ENCODE results near the gene FANCC.

FANCC gene

DNA sequence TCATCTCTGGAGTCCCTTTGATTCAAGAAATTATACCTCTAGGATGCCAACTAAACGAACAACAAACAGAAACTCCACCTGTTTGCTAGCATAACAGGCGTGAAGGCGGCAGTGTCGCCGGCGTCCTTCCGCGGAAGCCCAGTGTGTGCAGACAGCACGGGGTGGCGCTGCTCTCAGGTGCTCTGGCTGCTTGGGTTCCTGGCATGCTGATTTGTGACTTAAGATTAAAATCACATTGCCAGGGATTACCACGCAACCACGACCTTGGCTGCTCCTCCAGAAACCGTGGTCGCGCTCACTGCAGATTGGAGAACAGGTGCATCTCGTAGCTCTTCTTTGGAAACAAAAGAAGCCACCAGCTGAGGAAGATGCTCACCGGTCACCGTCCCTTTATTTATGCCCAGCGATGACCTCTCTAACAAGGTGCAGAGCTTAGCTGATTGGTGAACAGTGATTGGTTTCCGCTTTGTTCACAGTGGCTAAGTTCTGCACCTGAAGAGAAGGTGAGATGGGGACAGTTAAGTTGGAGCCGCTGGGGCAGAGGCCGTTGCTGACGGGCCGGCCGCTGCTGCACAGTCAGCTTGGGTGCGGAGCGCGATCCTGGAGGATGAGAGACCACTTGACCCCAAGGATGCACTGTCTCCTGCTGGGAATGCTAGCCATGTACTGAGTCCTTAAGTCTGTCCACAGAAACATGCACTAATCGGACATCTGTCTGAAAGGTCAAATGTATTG lies 232.3 kb downstream of the FANCC start:
- no peak for DNase-seq (ENCODE audit: low spot score)

DNA sequence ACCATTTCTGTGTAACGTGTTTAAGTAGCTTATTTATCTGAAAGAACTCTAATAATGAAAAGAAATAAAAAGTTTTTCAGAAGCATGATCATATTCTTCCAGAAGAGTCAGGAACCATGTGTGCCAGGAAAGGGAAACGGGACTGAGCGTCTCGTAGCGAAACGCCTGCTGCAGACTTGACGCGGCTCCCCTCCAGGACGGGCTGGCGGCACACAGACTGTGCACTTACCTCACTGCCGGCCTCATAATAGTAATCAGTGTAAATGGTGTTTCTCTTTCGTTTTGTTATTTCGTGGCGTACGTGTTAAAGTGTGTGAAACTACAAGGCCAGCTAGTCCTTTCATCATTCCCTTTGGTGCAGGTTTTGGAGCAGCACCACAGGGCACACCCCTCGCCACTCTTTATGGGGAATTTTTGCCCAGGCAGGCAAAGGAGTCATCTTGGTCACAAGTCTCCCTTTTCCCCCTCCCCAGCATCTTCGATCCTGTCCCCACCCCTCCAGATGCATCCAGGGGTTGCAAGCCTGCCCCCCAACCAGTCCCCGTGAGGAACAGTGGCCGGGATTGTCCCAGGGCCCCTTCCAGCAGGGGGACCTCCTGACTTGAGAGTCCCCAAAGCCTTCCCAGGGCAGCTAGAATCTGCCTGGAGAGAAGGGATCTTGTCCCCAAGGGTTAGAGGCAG lies 233.1 kb downstream of the FANCC start:
- DNase-seq (ENCODE audit: low spot score) = no peak

DNA sequence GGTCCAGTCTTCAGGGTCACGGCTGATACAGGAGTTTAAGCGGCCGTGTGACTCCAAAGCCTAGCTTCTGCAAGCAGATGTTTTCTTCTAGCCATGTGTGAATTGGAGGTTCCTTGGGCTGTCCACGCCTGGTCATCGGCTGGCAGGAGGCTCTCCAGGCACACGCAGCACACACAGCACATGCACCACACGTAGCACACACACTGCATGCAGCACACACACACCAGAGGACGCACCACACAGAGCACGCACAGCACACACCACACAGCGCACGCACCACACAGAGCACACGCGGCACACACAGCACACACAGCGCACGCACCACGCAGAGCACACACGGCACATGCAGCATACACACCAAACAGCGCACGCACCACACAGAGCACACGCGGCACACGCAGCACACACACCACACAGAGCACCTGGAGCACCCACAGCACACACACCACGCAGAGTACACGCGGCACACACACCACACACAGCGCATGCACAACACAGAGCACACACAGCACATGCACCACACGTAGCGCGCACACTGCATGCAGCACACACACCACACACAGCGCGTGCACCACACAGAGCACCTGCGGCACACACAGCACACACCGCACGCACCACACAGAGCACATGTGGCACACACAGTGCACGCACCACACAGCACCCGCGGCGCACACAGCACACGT lies 234.3 kb downstream of the FANCC start:
- no peak for DNase-seq (ENCODE audit: low spot score)

DNA sequence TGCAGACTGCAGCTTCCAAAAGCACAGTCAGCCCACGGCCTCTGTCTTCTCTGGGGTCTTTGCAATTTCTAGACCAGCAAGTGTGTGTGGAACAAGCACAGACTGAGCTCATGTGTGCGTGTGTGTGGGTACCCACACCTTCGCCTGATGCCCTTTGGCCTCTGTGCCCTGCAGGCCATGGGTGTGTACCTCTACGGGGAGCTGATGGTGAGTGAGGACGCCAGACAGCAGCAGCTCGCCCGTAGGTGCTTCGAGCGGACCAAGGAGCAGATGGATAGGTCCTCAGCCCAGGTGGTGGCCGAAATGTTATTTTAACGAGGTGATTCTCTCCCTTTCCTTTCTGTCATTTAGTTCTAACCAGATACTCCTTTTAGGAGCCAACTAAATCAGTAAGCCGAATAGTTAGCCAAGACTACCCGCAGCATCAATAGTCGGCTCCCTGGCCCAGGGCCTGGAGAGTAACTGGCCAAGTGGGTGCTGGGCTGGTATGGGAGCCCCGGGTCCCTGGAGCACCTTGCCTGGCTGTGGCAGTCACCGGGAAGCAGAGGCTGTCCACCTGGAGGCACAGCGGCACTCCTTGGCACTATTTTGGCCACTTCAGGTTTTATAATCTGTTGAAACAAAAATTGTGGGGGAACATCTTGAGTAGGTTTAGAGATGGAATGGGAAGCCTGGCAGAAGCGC lies 235.0 kb downstream of the FANCC start:
- no peak for DNase-seq (ENCODE audit: low spot score)

DNA sequence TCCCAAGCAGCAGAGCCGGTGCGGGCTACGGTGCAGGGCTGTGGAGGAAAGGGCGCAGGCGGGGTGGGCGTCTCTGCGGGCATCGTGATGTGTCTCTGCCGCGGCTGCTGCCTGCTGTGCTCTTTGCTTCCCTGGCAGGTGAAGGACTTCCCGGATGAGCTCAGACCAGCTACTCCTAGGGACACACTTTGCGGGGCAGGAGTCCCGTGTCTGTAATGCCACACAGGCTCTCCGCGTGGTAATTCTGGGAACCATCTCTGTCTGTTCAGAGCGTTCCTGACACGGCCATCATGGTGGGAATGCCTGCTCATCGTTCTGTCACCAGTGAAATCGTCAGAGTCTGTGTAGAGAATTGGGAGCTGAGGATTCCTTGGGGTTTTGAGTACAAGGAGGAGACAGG lies 235.5 kb downstream of the FANCC start:
- no peak for DNase-seq (ENCODE audit: low spot score)

DNA sequence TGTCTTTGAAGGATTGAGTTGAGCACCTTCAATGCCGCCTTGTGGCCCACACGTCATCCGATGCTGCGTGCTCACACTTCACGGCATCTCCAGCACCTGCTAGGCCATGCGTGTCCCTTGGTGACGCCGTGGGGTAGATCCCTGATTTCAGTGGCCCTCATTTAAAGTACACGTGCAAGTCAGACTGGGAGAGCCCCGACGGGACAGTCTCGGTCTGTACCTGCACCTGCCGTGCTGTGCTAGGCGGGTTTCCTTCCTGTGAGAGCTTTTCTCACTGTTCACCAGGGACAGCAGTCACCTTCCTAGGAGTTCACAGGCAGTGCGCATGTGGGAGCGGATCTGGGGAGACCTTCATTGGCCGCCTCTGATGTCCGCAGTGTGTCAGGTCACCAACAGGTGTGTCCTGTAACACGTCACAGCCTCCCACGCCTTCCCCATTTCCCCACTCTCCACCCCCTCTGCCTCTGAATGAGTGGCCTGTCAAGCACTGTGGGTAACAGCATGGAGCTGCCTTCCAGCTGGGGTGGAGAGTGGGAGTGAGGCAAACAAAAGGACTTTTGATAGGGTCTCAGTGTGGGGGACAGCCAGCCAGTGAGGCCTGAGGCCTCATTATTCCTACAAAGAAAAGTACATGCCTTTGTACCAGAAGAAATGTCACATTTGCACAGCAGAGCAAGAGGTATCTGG lies 236.4 kb downstream of the FANCC start:
- peak; percentile 69 for DNase-seq (ENCODE audit: low spot score)

DNA sequence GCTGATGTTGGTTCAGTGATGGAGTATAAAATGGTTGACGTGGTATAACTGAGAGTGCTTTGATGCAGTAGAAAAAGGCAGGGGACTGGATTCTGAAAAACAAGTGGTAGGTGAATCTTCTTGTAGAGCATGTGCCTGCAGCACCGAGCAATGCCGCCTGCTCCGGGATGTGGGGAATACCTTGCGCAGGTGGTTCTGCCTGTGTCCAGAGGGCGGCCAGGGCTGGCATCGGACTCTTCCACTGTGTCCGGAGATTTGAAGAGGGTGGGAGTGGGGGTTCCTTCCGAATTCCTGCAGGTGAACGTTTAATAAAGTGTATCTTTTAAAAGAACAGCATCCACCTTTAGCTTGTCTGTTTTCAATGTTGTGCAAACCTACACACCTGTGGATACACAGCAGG lies 238.0 kb downstream of the FANCC start:
- DNase-seq (ENCODE audit: low spot score) = no peak

DNA sequence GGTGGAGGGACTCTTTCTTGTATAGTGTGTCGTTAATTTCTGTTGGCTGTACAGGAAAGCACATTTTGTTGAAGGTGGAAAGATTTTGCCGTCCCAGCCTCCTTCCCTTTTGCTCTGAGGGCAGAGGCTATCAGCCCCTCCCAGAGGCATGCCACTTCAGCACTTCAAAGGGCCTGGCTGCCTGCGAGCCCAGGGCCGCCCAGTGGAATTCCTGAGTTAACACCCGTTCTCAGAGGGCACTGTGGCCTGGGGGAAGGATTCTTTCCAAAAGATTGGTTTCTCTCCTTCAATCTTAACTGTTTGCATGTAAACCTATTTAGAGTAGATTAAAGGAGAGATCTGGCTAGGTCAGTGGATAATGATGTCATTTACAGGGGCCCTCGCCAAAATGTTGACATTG lies 238.6 kb downstream of the FANCC start:
- peak; percentile 51 for DNase-seq (ENCODE audit: low spot score)

DNA sequence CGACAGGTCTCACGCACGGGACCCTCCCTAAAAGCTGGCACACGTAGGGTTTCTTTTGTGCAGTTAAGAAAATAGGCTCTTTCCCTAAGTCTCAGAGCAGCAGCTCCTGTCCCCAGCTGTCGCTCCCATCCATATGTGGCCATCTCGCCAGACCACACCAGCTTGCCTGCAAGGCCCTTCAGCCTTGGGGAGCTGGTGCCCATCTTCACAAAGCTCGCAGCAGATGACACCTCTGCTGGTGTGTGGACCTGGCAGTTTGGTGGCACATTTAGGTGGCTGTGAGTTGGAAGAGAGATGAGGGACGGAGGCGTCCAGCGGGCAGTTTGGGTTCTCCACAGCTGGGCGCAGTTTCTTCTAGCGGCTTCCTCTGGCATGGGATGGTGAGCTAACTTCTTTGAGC lies 239.0 kb downstream of the FANCC start:
- DNase-seq (ENCODE audit: low spot score) = no peak

DNA sequence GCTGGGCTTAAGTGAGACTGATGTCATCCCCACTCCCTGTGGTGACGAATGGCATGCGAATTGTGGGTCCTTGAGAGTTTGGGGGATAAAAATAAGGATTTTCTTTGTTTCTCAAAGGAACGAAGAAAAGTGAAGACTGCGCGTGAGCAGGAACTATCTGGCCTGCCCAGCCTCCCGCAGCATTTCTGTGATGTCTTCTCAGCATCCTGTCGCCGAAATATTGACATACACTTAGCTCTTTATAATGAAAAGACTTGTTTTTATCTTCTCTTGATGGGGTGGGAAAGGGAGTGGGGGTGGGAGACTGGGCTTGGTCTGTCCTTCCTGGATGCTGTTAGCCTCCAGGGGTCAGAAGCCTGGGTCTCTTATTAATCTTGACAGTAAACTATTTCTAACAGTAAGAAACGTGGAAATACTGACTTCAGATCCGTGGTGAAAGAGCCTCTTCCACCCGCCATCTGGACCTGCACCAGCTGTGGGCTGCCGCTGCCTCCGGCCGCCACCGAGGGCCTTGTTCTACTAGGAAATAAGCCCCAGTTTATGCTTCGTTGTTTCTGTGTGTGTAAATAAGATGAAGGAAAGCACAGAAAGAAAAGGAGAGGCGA lies 239.6 kb downstream of the FANCC start:
- no peak for DNase-seq (ENCODE audit: low spot score)

DNA sequence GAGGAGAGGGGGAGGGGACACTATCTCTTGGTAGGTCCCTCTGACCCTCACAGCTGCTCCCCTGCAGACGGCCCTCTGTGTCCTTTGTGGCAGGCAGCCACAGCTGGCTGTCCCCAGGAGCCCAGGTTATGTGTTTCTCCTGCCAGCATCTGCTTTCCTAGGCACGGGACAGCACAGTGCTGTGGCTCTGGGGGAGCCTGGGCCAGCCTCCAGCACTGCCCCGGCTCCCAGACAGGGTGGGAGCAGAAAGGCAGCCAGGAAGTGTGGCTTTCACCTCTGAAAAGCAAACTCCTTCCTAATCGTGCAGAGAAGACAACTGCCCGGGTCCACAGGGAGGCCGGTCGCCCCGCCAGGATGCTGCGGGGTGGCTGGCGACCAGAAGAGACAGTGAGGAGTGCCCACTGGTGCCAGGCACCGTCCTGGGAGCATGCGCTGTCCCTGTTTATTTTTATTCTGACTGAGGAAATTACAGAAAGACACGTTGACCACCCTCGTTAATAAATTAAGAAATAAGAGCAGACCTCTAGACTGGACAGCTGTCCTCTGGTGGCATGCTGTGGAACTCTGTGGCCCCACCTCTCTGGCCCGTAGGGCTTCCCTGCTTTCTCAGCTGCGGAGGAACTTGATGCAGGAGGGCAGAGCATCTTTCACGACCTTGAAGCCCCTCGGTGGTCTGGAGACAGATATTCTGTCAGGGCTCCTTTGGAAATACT lies 240.3 kb downstream of the FANCC start:
- DNase-seq (ENCODE audit: low spot score) = no peak

DNA sequence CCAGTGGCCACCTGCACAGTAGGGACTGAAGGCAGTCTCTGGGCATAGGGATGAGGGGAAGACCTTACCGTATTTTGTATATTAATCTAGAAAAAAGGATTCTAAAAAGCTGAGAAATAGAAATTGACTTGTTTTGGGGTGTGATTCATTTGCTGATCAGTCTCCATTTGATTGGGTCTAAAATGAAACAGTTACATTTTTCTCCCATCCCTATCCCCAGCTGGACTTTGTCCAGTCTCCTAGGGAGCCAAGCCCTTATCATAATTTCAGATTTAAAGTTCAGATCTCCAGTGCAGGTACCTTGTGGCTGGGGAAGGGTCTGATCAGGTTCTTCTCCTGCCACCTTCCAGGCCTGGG lies 240.8 kb downstream of the FANCC start:
- DNase-seq (ENCODE audit: low spot score) = no peak

DNA sequence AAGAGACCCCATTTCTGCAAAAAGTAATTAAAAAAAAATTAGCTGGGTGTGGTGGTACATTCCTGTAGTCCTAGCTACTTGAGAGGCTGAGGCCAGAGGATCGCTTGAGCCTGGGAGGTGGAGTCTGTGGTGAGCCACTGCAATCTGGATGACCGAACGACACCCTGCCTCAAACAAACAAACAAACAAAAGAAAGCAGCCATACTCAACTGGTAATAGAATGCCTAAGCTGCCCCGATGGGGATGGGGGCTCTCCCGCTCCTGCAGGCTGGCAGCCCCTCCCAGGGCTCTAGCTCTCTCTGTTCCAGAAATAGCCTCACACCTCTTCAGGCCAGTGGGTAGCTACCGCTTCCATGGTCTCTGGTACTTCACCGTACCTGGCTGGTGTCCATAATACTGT lies 241.8 kb downstream of the FANCC start:
- DNase-seq (ENCODE audit: low spot score) = no peak

DNA sequence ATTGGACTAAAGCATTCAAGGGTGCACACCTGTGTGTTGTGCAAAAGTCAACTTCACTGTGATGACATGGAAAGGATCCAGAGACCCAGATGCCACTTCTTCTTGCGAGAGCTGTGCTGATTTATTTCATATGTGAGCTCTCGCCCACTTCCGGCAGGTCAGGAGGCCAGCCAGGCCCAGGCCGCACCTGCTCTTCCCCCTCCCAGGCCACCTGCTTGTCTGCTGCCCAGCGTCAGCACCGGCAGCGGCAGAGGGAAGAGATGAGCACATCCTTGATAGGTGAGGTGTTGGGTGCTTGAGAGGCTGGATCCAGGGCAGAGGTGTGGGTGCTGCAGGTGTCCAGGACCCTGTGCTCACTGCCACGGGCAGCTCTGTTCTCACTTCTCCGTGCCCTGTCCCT lies 242.9 kb downstream of the FANCC start:
- no peak for DNase-seq (ENCODE audit: low spot score)

DNA sequence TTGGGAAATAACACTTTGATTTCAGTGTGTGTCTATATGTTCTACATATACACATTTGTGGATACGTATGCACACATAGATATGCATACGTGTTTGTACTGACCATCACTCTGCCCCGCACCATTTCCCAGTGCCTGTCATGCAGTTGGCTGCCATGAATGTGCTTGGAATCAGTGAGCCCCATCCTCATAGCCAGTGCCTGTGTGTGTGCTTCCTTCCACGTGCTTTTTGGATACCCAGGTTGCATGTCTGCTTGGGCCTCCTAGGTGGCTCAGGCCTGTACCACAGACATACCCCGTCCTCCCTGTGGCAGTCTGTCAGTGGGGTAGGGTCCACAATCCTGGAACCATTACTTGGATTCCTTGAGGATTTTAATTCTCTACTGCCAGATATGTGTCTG lies 243.6 kb downstream of the FANCC start:
- no peak for DNase-seq (ENCODE audit: low spot score)

DNA sequence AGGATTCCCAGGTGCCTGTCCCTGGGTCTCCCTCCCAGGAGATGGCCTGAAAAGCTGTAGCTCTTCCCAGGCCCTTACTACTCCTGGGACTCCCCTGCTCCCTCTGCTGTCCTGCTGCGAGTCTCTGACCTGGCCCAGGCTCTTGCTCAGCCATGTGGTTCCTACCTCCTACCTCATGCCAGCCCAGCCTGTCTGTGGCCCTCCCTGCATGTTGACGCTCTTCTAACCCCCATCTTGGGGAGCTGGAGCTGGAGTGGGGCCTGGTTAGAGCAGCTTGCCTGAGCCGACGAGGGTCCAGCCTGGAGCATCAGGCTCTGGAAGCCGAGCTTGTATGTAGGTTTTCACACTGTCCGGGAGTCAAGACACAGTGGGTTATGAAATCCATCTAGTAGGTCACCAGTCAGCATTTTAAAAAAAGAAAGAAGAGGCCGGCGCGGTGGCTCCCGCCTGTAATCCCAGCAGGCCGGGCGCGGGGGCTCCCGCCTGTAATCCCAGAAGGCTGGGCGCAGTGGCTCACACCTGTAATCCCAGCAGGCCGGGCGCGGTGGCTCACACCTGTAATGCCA lies 244.4 kb downstream of the FANCC start:
- DNase-seq (ENCODE audit: low spot score) = no peak

DNA sequence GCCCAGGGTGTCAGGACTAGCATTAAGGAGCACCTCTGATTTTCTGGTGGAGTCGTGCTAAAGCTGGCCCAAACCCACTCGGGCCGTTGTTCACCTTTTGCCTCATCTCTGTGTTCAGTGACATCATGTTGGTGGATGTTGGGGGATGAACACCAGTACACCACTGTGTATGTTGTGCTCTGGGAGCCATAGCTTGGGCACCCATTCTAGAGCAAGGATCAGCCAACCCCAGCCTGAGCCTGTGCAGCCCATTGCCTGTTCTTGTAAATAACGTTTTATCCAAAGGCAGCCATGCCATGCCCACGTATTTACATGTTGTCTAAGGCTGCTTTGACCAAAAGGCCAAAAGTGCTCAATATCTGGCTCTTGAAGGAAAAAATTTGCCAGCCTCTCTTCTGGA lies 245.6 kb downstream of the FANCC start:
- DNase-seq (ENCODE audit: low spot score) = no peak

DNA sequence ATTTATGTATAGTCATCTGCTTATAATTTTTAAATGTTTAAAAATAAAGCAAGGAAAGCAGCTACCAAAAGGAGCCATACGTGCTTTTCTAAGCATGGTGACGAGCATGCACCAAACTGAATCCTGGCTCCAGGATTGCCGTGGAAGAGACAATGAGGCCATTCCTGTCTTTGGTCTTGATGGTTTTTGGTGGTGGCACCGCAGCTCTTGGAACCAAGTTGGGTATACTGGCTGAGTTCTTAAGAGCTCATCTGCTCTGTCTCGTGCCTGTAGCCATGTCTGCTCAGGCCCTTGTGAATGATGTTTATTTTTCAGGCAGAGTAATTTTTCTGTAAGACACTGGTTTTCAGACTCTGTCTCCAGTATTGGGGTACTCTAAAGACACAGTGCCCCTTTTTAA lies 246.1 kb downstream of the FANCC start:
- no peak for DNase-seq (ENCODE audit: low spot score)

DNA sequence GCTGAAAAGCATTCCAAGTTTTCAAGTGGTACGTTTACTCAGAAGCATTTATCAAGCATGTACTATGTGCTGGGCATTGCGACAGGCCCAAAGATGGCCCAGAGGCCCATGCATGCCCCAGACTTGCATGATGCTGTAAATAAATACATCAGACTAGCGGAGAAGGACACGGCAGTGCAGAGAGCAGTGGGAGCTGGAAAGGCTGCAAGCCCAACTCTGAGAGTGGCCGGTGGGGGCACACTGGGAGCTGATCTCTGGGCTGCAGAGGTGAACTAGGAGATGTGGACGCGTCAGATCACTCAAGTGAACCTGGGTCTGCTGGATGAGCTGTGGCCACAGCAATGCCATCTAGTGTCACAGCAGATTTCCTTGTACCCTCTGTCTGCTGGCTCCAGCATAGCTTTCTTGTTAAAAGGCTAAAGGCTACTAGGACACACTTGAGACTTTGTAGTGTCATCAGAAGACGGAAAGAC lies 246.9 kb downstream of the FANCC start:
- DNase-seq (ENCODE audit: low spot score) = no peak

DNA sequence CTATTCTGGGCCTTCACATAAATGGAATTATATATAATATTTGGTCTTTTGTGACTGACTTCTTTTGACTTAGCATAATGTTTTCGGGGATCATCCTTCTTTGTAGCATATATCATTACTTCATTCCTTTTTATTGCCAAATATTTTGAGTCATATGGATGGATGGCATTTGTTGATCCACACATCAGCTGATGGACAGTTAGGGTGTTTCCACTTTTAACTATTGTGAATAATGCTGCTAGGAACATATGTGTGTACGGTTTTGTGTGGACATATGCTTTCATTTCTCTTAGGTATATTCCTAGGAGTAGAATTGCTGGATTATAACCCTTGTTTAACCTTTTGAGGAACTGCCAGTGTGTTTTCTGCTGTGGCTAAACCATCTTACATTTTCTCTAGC lies 249.6 kb downstream of the FANCC start:
- DNase-seq (ENCODE audit: low spot score) = no peak

DNA sequence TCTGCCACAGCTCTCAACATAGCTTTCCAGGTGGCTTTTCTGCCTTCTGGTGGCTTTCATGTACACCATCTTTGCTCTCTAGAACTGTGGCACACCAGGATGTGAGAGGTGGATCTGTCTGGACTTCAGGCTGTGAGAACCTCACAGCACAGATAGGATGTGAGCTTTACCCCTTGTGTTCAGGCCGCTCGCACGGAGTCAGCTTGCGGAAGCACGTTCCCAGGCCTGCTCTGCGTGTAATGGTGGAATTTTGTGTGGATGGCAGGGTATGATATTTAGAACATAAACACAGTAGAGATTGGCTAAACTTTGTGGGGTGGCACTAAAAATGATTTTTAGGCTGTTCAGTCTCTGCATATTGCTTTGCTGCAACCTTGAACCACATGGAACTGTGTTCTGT lies 250.5 kb downstream of the FANCC start:
- no peak for DNase-seq (ENCODE audit: low spot score)
